Panc1 (cell line): ENCODE data around the gene TRIM41.

Experiments used
- POLR2AphosphoS5 ChIP-seq: IDR thresholded peaks from 2 replicates; pipeline ENCODE4 v1.6.1; 2012; ENCODE audit warnings: mild to moderate bottlenecking, low read depth, low read length, moderate library complexity
- SIN3A ChIP-seq: IDR thresholded peaks from 2 replicates; pipeline ENCODE4 v1.6.1; 2012; ENCODE audit warnings: low read depth, mild to moderate bottlenecking, low read length, moderate library complexity, borderline replicate concordance; ENCODE audit not compliant: insufficient read depth
- TCF7L2 ChIP-seq: IDR thresholded peaks from 2 replicates; pipeline ENCODE4 v1.6.1; 2011; ENCODE audit warnings: mild to moderate bottlenecking, low read depth, low read length, inconsistent platforms
- TF ChIP-seq, protein P1 (sequence below): fragments of 450-650 bp; IDR thresholded peaks from 2 replicates; pipeline ENCODE4 v1.5.1; 2017; ENCODE audit warnings: mild to moderate bottlenecking
- TF ChIP-seq, protein P2 (sequence below), 2 experiments: IDR thresholded peaks; 2 replicates each; pipeline ENCODE4 v1.6.1; 2011 to 2012; ENCODE audit warnings: low read depth in 2 of 2, control low read depth in 1 of 2, low read length in 1 of 2, mild to moderate bottlenecking in 1 of 2, moderate library complexity in 1 of 2; ENCODE audit not compliant: insufficient read depth in 1 of 2

- TF ChIP-seq, protein P1, sequence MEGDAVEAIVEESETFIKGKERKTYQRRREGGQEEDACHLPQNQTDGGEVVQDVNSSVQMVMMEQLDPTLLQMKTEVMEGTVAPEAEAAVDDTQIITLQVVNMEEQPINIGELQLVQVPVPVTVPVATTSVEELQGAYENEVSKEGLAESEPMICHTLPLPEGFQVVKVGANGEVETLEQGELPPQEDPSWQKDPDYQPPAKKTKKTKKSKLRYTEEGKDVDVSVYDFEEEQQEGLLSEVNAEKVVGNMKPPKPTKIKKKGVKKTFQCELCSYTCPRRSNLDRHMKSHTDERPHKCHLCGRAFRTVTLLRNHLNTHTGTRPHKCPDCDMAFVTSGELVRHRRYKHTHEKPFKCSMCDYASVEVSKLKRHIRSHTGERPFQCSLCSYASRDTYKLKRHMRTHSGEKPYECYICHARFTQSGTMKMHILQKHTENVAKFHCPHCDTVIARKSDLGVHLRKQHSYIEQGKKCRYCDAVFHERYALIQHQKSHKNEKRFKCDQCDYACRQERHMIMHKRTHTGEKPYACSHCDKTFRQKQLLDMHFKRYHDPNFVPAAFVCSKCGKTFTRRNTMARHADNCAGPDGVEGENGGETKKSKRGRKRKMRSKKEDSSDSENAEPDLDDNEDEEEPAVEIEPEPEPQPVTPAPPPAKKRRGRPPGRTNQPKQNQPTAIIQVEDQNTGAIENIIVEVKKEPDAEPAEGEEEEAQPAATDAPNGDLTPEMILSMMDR = no peak
- TF ChIP-seq POLR2AphosphoS5 (no peak), SIN3A (no peak), TCF7L2 (no peak)
- TF ChIP-seq, protein P2, sequence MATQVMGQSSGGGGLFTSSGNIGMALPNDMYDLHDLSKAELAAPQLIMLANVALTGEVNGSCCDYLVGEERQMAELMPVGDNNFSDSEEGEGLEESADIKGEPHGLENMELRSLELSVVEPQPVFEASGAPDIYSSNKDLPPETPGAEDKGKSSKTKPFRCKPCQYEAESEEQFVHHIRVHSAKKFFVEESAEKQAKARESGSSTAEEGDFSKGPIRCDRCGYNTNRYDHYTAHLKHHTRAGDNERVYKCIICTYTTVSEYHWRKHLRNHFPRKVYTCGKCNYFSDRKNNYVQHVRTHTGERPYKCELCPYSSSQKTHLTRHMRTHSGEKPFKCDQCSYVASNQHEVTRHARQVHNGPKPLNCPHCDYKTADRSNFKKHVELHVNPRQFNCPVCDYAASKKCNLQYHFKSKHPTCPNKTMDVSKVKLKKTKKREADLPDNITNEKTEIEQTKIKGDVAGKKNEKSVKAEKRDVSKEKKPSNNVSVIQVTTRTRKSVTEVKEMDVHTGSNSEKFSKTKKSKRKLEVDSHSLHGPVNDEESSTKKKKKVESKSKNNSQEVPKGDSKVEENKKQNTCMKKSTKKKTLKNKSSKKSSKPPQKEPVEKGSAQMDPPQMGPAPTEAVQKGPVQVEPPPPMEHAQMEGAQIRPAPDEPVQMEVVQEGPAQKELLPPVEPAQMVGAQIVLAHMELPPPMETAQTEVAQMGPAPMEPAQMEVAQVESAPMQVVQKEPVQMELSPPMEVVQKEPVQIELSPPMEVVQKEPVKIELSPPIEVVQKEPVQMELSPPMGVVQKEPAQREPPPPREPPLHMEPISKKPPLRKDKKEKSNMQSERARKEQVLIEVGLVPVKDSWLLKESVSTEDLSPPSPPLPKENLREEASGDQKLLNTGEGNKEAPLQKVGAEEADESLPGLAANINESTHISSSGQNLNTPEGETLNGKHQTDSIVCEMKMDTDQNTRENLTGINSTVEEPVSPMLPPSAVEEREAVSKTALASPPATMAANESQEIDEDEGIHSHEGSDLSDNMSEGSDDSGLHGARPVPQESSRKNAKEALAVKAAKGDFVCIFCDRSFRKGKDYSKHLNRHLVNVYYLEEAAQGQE (IDR thresholded peaks at IDR 0.05; ENCODE audit: insufficient read depth in 1 of 2, low read depth in 2 of 2, low read length in 1 of 2) = no peak
Measured at GRCh38 chr5:181231432-181231831, 8.4 kb downstream of the TRIM41 start.
